Effector CD8-positive, alpha-beta T cell (primary cell): ENCODE measurements around the gene TAPT1.
"Not testable (repeated sequence)": the region's sequence is repeated elsewhere in the genome, so short reads cannot be mapped to it uniquely, and the experiment has no call there.

ENCODE experiments used
- DNase-seq: peaks from one replicate; lab custom pipeline; 2025; lab: John Stamatoyannopoulos, UW

TAPT1 gene

DNA sequence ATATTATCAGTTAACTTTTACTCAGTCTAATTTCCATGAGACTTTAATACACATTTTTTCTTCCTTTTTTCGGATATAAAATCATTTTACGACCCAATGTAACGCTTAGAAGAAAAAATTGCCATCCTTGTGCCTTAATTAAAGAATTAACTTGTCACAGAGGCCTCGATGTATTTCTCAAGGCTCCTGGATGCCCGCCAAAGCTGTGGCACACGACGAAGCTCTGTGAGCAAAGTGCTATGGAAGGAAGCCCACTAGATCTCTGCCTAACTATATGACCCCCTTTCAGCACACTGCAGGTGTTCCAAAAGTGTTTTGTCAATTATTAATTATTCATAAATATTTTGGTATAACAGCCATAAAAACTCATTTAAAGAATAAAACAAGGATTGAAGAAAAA lies 54.4 kb downstream of the TAPT1 start:
- no peak for DNase-seq

DNA sequence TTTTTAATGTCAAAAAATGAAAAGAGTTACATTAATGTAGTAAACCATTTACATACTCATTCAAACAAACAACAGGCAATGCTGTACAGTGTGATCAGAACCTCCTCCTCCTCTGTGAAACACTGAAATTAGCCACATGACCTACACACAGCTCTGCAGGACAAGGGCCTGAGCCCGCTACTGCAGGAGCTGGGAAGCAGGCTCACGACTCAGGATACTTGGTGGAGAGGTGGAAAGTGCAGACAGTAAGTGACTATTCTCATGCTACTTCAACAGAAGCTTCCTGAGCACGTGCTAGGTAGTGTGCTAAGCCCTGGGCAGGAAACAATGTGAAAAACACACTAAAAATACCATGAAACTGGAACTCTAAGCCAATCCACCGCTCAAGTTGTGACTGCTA lies 56.8 kb downstream of the TAPT1 start:
- no peak for DNase-seq

DNA sequence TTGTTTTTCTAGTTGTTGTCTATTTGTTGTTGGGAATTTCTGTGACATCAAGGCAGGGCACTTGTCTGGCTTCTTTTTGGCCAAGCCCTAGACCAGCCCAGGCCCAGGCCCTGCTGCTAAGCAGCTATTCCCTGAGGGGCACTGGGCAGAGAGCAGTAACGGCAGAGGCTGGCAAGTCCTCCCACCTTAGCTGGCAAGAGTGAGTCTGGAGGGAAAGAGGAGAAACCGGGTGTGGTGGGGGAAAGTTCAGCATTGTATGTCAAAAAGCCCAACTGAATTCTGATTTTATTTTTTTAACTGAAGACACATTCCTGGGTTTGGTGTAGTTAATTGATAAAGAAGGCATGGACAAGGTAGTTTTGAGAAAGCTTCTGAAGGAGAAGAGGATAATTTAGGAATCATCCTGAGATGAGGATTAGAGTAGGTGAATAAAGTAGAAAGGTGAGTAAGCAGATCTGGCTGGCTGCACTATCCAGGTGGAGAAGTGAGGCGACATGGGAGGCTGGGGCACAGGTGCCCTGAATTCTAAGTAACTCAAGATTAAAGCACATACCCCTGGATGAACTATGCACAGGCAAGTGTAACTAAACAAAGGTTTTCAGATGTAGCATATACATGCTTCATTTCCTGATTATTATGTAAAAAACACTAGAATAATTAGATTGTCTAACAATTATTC lies 57.4 kb downstream of the TAPT1 start:
- DNase-seq, result no peak

- DNase-seq, result no peak
Observed at GRCh38 chr4:16168144-16168543, 58.1 kb downstream of the TAPT1 start.

GRCh38 chr4:16165931-16166330 lies 60.3 kb downstream of the TAPT1 start:
- DNase-seq, result no peak

DNA sequence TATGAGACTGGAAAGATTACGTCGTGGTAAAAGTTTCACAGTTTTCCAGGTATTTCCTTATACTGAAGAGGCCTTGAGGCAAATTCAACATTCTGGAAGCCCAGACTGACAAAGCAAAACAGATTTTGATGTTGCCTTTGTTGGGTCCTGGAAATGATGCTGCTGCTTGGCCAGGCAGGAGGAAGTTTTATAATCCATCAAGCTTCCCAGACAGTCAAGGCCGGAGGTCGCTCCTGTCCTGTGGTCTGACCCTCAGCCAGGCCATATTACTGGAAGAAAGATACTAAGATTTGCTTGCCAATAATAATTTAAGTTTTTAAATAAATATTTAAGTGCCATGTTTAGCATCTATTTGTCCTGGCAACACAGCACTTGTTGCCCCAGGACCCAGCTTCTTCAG lies 63.4 kb downstream of the TAPT1 start:
- no peak for DNase-seq

DNA sequence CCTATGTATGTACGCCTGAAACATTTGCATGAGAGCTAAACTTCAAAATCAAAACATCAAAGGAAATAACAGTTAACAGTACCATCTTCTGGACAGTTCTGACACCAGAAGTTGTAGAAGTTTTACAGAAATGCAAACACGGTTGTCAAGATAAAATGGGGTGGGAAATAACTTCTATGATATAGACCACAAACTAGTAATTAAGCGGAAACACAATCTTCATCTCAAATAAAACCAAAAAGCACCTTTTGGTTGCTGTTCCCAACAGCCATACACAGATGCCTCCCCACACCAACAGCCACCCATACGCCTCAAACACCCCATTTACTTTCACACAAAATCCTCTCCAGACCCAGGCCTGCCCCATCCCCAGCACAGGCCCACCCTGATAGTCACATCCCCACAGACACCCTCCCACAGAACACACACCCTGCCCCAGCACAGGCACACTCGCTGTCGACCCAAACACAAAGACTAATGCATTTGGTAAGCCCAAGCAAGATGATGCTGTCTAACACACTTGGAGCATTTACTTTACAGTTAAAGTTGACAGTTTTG lies 64.3 kb downstream of the TAPT1 start:
- no peak for DNase-seq

GRCh38 chr4:16160457-16160856 lies 65.8 kb downstream of the TAPT1 start:
- no peak for DNase-seq

DNA sequence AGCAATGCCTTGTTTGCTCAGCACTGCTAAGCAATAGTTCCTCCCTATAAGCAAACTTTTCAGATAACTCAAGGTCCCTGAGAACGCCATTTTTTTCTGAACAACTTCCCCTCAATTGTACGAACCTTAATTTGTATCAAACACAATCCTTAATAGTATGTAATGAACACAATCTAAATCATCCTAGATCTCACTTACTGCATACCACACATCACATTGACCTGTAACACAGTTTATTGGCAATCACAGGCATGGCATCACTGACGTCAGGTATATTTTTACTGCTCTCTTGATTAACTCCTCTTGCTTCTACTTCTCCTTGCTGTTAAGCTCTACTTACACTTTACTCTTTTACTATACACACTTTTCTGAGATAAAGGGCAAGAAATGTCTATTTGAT lies 67.0 kb downstream of the TAPT1 start:
- DNase-seq, result no peak

GRCh38 chr4:16158504-16158852 lies 67.8 kb downstream of the TAPT1 start:
- no peak for DNase-seq

DNA sequence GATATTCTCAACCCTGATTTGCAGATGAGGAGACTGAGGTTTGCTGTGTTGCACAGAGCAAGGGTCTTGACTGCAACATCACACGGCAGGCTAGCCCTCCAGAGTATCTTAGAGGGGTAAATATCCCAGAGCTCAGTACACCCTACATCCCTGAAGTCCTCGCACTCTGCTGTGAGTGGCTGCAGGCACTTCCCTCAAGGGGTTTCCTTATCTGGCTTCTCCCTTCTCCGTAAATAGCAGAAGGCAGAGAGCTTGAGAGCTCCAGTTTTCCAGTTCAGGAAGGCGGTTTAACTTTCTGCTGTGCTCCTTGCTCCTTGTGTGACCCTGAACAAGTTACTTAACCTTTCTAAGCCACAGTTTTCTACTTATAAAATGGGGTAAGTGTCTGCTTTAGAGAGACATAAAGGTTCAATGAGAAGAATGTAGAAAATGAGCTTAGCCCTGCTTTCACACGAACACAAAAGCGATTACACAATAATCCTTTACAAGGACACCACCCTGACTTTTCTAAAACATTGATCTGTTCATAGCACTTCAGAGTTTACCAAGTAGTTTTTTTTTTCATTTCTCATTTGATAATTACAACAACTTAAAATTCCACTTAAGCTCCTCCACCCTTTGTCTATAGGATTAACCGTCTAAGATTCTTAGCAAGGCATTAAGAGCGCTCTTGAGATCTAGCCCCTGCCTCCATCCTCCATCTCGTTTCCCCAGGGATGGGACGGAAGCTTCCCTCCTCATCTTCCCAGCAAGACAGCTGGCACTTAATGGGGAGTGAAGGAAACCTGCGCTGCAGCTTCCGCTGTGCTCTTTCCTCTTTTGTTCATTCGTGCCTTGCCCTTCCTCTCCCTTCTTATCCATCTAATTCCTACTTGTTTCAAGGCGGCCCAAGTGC lies 68.4 kb downstream of the TAPT1 start:
- no peak for DNase-seq

- no peak for DNase-seq
Observed at GRCh38 chr4:16155528-16156169, 70.6 kb downstream of the TAPT1 start.

GRCh38 chr4:16154451-16154850 lies 71.8 kb downstream of the TAPT1 start:
- DNase-seq, result no peak

- no peak for DNase-seq
Observed at GRCh38 chr4:16150716-16151115, 75.6 kb downstream of the TAPT1 start.

DNA sequence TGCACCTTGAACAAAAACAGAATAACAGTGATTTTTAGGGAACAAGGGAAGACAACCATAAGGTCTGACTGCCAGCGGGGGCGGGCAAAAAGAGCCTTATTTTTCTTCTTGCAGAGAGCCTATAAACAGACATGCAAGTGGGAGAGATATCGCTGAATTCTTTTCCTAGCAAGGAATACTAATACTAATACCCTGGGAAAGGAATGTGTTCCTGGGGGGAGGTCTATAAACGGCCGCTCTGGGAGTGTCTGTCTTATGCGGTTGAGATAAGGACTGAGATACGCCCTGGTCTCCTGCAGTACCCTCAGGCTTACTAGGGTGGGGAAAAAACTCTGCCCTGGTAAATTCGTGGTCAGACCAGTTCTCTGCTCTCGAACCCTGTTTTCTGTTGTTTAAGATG lies 81.4 kb downstream of the TAPT1 start:
- not testable (repeated sequence) for DNase-seq

- no peak for DNase-seq
Observed at GRCh38 chr4:16142598-16143310, 83.5 kb downstream of the TAPT1 start.

- no peak for DNase-seq
Observed at GRCh38 chr4:16140879-16141249, 85.4 kb downstream of the TAPT1 start.

DNA sequence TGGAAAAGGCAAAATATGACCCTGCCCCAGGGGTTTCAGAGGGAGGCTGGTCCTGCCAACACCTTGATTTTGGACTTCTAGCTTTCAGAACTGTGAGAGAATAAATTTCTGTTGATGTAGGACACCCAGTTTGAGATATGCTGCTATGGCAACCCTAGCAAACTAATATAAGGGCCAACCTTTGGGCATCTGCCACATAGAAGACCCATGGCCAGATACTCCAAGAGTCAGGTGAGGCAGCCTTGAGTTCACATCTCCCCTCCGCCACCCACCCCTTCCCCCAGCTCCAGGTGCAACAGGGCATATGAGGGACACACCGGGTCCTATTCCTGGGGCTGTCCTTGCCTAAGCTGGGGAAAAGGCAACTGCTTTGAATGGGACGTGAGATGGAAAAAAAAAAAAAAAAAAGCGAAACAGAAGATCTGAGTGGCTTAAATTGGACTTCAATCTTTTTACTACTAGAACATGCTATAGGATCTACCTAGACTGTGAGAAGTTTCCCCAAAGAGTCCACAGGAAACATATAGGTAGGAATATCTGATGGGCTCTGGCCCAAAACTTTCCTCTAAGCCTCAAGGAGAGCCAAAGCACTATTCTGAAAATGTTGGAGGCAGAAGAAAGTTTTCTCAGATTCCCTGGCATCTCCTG lies 85.9 kb downstream of the TAPT1 start:
- DNase-seq, result no peak

DNA sequence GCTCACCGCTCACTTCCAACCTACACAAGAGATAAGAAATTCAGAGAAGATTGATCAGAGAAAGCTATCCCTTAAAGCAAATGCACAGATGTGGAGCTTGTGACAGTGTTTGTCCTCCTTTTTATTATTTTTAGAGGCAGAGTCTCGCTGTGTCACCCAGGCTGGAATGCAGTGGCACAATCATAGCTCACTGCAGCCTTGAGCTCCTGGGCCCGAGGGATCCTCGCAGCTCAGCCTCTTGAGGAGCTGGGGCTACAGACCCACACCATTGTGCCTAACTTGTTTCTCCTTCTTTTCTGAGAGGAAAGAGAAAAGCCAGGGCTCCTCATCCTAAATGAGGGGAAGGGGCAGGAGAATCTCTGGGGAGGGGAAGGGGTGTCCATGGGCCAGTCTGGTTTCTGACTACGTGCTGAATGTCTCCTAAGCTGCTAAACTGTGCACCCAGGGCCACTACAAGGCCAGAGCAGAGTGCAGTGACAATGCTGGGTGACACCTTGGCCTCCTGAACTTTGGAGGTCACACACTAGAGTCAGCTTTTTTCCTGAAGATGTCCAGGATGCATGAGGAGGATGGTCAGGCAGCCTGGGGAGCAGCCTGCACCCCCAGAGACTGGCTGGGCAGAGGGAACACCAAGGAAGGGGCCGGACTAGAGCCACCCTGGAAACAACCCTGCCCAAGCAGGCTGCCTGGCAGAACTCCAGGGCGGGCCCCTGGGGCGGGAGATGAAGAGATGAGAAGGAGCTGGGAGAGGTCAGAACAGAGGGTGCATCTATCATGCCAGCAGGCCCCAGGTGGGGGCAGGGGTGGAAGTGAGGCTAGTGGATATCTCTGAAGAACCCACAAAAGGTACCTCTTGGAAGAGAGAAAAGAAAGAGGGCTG lies 87.0 kb downstream of the TAPT1 start:
- no peak for DNase-seq

DNA sequence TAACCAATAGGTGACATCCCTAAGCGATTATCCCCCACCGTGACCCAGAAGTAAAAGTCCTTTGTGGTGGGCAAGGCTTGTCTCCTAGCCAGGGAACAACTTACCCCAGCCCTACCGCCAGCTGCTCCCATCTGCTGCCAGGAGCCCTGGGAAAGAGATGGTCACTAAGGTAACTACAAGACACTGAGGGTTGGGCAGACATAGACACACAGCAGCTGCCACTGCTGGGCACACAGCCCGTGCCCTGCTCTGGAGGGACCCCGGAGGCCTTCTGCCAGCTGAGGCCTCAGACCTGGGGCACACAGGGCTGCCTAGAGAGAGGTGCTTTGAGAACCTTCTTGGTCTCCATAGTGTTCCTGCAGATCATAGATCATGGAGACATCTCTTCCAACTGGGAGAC lies 89.4 kb downstream of the TAPT1 start:
- DNase-seq, result no peak

DNA sequence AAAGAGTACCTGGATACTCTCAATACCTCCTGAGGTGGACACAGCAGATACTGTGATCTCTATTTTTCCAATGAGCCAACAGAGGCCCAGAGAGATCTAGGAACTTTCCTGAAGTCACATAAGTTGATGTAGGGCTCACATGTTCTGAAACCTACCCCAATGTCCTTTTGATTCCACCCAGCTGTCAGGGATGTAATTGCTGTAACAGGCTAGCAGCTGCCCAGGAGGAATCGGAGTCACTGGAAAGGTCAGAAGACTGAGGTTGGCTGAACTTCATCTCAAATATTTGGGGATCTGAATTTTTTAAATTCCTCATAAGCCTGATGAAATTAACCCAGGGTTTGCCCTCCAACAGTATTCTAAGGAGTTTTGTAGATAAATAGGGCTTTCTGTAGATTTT lies 90.0 kb downstream of the TAPT1 start:
- DNase-seq, result no peak
